Mammary epithelial cell (primary cell): Measurements from ENCODE around the gene LRRIQ1.

Experiments used
- CTCF ChIP-seq, 2 donors: IDR thresholded peaks in 1 of 2; conservative IDR thresholded peaks in 1 of 2; 2 replicates each; pipeline ENCODE4 v1.5.1; 2011 to 2012; ENCODE audit warnings: inconsistent platforms in 2 of 2, low read length in 2 of 2, mild to moderate bottlenecking in 2 of 2, control low read depth in 1 of 2, low read depth in 1 of 2; ENCODE audit not compliant: insufficient read depth in 1 of 2; ENCODE audit errors: extremely low read depth in 1 of 2
- EZH2 ChIP-seq: IDR thresholded peaks from 2 replicates; pipeline ENCODE4 v1.6.1; 2012; ENCODE audit warnings: low read length, inconsistent platforms, borderline replicate concordance

- no peak for TF ChIP-seq CTCF (conservative IDR thresholded peaks at IDR 0.05 in 1 of 2, IDR thresholded peaks at IDR 0.05 in 1 of 2; ENCODE audit: extremely low read depth in 1 of 2, insufficient read depth in 1 of 2, low read depth in 1 of 2, low read length in 2 of 2)
- no peak for TF ChIP-seq EZH2
Measured at GRCh38 chr12:85157035-85157603, 121.0 kb downstream of the LRRIQ1 start.
